ENCODE data around the gene ZBED5.
"Not testable (repeated sequence)": the region's sequence is repeated elsewhere in the genome, so short reads cannot be mapped to it uniquely, and the experiment has no call there.

Gene ZBED5

GRCh38 chr11:10857709-10858438, at the start of gene ZBED5:
TSS of gene ZBED5 (minus strand) at chr11:10858053. CDS start at chr11:10854945, 3,108 bp downstream.
- peak; percentile 94 for DNase-seq (ENCODE audit: low read depth)

DNA sequence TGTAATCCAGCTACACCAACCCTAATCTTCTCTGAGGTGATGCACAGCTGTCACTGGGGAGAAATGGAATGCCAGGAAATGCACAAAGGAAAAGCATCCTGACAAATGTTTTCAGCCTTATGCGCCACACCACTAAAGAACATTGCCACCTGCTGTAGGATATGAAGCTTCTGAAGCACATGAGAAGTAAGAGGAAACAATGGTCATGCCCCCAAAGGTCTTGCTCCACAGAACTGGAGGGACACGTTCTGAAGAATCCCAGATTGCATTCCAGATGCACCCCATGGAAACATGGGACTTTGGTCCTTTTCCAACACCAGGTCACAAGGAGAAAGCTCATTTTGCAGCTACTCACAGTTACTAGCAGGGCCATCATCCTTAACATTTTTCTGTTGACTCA, 48.7 kb upstream of the ZBED5 start:
- DNase-seq (ENCODE audit: low read depth), result no peak

GRCh38 chr11:10902301-10903063, 44.6 kb upstream of the ZBED5 start:
- no peak for DNase-seq (ENCODE audit: low read depth)

DNA sequence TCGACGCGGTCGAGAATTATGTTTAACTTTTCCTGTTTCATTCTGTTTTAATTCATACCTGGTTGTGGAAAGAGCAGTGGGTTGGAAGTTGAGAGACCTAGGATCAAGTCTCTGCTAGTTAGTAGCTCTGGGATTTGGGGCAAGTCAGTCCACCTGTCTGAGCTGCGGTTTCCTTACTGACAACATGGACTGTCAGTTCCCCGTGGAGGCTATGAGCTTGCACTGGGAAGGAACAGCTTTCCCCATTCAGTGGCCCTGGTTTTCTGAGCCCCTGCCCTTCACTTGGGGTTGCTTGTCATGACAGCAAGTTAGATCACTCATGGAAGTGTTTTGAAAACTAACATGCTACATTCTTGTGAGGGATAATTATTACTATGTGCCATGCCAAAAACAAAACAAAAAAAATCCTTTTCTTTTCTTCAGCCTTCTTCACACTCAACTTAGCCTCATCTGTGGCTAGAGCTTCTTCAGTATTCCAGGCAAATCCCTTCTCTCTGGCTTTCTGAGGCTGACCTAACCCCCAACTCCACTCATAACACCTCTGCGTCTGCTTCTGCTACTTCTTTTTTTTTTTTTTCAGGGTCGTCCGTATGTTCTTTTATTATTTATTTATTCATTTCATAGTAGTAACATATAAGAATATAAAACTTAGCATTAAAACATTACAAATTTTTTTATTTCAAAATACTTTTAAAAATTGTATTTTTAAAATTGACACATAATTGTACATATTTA, 43.0 kb upstream of the ZBED5 start:
- no peak for DNase-seq (ENCODE audit: low read depth)

DNA sequence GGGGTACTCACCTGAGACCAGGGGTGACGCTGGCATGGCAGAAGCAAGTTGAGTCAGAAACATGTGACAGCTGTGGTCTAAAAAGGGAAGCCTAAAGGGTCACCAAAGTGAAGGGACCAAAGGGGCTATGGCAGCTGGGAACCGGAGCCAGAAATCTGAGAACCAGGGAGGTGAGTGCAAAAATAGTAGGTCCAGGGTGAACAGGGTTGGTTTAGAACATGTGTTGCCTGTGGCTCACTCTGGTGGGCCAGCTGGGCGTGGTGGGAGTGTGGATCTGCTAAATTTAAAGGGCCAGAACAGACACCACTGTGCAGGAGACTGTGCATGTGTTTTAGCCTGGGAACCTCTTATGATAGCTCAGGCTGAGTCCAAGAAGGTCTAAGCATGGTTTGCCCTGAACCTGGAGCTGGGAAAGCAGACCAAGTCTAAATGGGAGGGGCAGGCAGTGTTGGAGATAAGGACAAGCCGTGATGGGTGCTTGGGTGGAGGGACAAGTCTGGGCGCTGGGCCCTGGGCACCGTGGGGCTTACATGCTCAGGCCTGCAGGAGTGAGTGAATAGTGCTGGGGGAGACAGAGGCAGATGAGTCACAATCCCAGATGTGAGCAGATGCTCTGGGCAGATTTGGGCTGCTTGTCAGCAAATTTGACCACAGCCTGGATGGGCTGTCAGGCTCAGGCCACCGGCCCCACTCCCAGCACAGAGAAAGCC, 41.4 kb upstream of the ZBED5 start:
- no peak for DNase-seq (ENCODE audit: low read depth)

GRCh38 chr11:10898763-10899025, 40.8 kb upstream of the ZBED5 start:
- no peak for DNase-seq (ENCODE audit: low read depth)

DNA sequence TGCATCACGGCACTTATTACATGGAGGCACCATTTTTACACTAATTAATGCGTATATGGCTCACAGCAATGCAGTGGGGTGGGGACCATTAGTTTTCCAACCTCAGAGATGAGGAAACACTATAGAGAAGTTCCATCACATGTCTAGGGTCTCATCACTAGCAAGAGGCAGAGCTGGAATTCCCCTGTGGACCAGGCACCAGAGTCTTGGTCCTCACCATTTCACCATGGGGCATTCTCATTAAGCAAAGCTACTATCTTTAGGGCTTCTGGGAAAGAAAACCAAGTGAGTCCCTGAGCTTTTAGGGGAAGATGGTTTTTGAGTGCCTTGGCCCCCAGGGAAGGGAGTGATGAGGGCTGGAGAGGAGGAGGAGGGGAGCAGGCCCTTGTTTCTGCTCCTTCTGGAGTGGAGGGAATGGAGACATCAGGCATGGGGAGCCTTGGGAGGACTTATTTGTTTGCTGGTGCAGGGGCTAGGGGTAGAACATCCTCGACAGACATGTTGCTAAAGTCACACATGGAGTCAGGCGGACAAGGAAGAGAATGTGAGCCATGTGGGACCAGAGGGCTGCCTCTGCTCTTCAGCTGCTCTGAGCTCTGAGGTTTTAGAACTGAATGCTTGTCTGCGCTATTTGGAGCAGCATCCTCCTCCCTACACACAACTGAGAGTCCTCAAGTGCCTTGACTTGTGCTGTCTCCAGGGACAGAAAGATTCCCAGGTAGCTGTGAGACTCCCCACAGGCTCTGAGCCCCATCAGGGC, 40.3 kb upstream of the ZBED5 start:
- no peak for DNase-seq (ENCODE audit: low read depth)

DNA sequence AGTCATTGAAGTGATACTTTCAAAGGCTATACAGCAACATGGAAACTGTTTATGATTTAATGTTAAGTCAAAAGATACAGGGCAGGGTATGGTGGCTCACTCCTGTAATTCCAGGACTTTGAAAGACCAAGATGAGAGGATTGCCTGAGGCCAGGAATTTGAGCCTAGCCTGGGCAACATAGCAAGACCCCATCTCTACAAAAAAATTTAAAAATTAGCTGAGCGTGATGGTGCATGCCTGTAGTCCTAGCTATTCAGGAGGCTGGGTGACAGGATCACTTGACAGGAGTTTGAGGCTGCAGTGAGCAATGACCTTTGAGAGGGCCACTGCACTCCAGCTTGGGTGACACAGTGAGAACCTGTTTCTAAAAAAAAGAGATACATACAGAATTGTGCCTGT, 39.3 kb upstream of the ZBED5 start:
- DNase-seq (ENCODE audit: low read depth), result no peak

DNA sequence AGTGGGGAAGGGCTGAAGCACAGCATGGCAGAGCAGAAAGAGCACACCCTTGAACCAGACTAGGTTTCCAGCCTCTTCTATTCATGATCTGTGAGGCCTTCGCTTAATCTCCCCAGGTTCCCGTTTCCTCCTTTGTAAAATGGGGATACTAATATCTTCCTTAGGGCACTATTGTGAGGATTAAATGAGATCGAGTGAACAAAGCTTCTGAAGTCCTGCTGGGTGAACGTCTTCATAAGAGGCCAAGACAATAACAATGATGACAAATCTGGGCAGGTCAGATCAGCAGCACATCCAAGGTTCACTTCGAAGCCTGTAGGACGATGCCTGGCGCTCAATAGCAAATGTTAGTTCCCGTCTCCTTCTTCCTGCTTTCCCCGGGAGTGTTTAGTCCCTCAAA, 38.6 kb upstream of the ZBED5 start:
- no peak for DNase-seq (ENCODE audit: low read depth)

DNA sequence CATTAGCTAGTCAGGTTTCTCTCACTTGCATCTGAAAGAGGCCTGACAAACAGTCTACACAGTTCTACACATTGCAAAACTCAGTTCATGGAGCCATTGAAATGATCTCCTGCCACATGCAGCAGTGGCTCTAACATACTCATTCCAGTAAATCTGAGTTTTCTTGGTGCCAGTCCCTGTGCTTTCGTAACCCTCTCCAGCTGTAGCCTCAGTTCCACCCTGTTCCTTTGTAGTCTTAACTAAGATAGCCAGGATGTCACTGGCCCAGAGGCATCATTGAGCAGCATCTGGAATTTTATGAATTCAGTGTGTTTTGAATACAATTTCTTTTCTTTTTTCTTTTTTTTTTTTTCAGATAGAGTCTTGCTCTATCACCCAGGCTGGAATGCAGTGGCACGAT, 37.4 kb upstream of the ZBED5 start:
- no peak for DNase-seq (ENCODE audit: low read depth)

GRCh38 chr11:10894666-10895065, 36.8 kb upstream of the ZBED5 start:
- no peak for DNase-seq (ENCODE audit: low read depth)

DNA sequence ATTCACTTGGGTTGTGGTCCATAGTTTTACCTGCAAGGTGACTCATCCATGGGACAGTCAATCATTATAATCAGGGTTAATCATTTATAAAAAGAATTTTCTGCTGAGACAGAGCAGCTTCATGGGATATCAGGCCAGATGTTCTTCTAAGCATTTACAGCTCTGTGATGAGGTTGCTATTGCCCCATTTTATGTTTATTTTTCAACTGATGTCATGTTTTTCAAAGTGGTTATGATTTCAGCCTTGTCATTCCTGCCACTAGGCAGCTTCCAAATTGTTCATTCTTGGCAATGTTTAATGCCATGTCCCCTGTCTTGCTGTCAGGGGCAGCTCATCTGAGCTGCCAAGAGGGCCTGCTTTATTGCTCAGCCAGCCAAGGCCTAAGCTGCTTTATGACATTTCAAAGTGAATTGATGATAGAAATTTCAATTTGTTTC, 35.9 kb upstream of the ZBED5 start:
- DNase-seq (ENCODE audit: low read depth), result no peak

DNA sequence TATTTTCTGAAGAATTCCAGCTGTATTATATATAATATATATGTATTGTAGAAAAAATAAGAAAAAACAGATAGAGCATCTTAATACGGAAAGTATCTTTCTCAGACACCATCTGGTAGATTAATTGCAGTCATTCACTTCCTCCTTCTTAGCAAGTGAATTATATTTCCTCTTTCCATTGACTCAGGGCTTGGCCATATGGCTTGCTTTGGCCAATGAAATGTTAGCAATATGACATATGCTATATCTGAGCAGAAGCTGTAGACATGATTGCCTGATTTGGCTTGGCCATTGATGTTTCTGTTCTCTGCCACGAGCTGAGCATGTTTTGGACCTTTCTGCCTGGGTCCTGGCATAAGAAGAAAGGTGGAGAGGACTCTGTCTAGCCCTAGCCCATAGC, 34.4 kb upstream of the ZBED5 start:
- no peak for DNase-seq (ENCODE audit: low read depth)

GRCh38 chr11:10891151-10891720, 33.4 kb upstream of the ZBED5 start:
- DNase-seq (ENCODE audit: low read depth), result no peak

DNA sequence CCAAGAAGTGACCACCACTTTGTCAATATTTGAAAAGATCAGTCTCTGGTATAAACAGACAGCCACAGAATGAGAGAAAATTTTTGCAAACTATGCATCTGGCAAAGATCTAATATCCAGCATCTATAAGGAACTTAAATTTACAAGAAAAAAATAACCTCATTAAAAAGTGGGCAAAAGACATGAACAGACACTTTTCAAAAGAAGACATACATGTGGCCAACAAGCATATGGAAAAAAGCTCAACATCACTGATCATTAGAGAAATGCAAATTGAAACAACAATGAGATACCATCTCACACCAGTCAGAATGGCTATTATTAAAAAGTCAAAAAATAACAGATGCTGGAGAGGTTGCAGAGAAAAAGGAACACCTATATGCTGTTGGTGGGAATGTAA, 32.2 kb upstream of the ZBED5 start:
- DNase-seq (ENCODE audit: low read depth), result not testable (repeated sequence)

GRCh38 chr11:10887307-10887706, 29.5 kb upstream of the ZBED5 start:
- no peak for DNase-seq (ENCODE audit: low read depth)

- no peak for DNase-seq (ENCODE audit: low read depth)
Observed at GRCh38 chr11:10886652-10887250, 28.9 kb upstream of the ZBED5 start.

GRCh38 chr11:10885703-10886363, 28.0 kb upstream of the ZBED5 start:
- no peak for DNase-seq (ENCODE audit: low read depth)

DNA sequence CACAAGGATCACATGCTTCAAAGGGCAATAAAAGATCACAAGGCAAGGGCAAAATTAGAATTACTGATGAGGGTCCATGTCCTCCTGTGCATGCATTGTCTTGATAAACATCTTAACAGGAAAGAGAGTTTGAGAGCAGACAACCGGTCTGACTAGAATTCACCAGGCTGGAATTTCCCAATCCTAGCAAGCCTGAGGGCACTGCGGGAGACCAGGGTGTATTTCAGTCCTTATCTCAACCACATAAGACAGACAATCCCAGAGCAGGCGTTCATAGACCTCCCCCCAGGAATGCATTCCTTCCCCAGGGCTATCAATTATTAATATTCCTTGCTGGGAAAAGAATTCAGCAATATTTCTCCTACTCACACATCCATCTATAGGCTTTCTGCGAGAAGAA, 26.4 kb upstream of the ZBED5 start:
- not testable (repeated sequence) for DNase-seq (ENCODE audit: low read depth)

DNA sequence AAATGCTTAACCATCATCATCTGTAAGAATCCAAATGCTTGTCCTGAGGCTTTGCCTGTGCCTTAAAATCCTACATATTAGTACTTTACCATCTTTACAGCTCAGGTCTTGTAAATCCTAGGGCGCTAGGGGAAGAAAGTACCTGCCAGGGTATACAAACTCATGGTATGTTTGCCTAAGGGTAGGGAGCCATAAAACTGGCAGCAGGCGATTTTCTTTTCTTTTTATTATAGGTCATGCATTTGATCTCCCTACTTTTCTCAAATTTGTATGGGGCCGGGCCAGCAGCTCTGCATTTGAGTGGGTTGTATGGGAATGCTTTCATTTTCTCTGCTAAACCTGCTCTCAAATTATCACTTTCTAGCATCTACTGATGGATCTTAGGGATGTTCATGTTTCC, 24.0 kb upstream of the ZBED5 start:
- no peak for DNase-seq (ENCODE audit: low read depth)
